COR-L47 (cell line): Measurements from ENCODE around the gene SRL.
A peak's percentile ranks its signal among the peaks of the same experiment; 100 is the strongest.

Experiments
- DNase-seq: peaks from one replicate; lab custom pipeline; 2025; lab: John Stamatoyannopoulos, UW

Gene SRL

GRCh38 chr16:4241928-4242283 is at the start of gene SRL:
Gene SRL, minus strand, starts transcription at chr16:4242080. Its CDS starts 13 bp downstream, at chr16:4242067.
- no peak for DNase-seq

GRCh38 chr16:4290236-4290830 is 48.5 kb upstream of the SRL start:
- DNase-seq: no peak

GRCh38 chr16:4288148-4288921 is 46.5 kb upstream of the SRL start:
- peak; percentile 65 for DNase-seq

GRCh38 chr16:4285167-4285566 is 43.3 kb upstream of the SRL start:
- no peak for DNase-seq

GRCh38 chr16:4283939-4284338 is 42.1 kb upstream of the SRL start:
- no peak for DNase-seq

- DNase-seq: no peak
Measured at GRCh38 chr16:4283441-4283840, 41.6 kb upstream of the SRL start.

- DNase-seq: no peak
Measured at GRCh38 chr16:4280625-4281024, 38.7 kb upstream of the SRL start.

GRCh38 chr16:4277987-4278513 is 36.2 kb upstream of the SRL start:
- DNase-seq: no peak

- DNase-seq: no peak
Measured at GRCh38 chr16:4275861-4276260, 34.0 kb upstream of the SRL start.

- peak; percentile 47 for DNase-seq
Measured at GRCh38 chr16:4273858-4274311, 32.0 kb upstream of the SRL start.

GRCh38 chr16:4272114-4272956 is 30.5 kb upstream of the SRL start:
- no peak for DNase-seq

GRCh38 chr16:4271176-4272113 is 29.6 kb upstream of the SRL start:
- DNase-seq: peak; percentile 91

- DNase-seq: no peak
Measured at GRCh38 chr16:4270595-4270994, 28.7 kb upstream of the SRL start.

- no peak for DNase-seq
Measured at GRCh38 chr16:4270091-4270490, 28.2 kb upstream of the SRL start.

- DNase-seq: no peak
Measured at GRCh38 chr16:4266372-4266771, 24.5 kb upstream of the SRL start.

GRCh38 chr16:4265676-4266075 is 23.8 kb upstream of the SRL start:
- DNase-seq: no peak

- no peak for DNase-seq
Measured at GRCh38 chr16:4264546-4264945, 22.7 kb upstream of the SRL start.

GRCh38 chr16:4263504-4264436 is 21.9 kb upstream of the SRL start:
- DNase-seq: no peak

- DNase-seq: no peak
Measured at GRCh38 chr16:4262303-4262835, 20.5 kb upstream of the SRL start.

GRCh38 chr16:4261557-4262172 is 19.8 kb upstream of the SRL start:
- DNase-seq: no peak
